GM15510 (cell line): ENCODE results near the gene C16orf46.

ENCODE experiments used
- POLR2A ChIP-seq: IDR thresholded peaks from 3 replicates; pipeline ENCODE4 v1.6.1; 2011; ENCODE audit warnings: borderline replicate concordance; ENCODE audit not compliant: insufficient read length; ENCODE audit errors: extremely low read depth

The C16orf46 gene

GRCh38 chr16:81040131-81040530 is 36.9 kb downstream of the C16orf46 start:
- no peak for TF ChIP-seq POLR2A

- TF ChIP-seq POLR2A, result no peak
These were observed 40.2 kb downstream of the C16orf46 start for GRCh38 chr16:81036751-81037350.

- no peak for TF ChIP-seq POLR2A
These were observed 40.9 kb downstream of the C16orf46 start for GRCh38 chr16:81035975-81036750.

GRCh38 chr16:81035398-81035974 is 41.6 kb downstream of the C16orf46 start, which contains the start of gene ATMIN:
Gene ATMIN, plus strand, starts transcription at chr16:81035842. Its CDS starts 29 bp downstream, at chr16:81035871.
- TF ChIP-seq POLR2A, result peak; percentile 82

GRCh38 chr16:81029930-81030604 is 47.0 kb downstream of the C16orf46 start:
- no peak for TF ChIP-seq POLR2A

GRCh38 chr16:81026429-81026828 is 50.6 kb downstream of the C16orf46 start:
- TF ChIP-seq POLR2A, result no peak

- no peak for TF ChIP-seq POLR2A
These were observed 58.5 kb downstream of the C16orf46 start for GRCh38 chr16:81018496-81018895.

GRCh38 chr16:81014672-81015071 is 62.4 kb downstream of the C16orf46 start:
- no peak for TF ChIP-seq POLR2A

GRCh38 chr16:81012974-81013373 is 64.1 kb downstream of the C16orf46 start:
- TF ChIP-seq POLR2A, result no peak
